ENCODE data around the gene ZFP69.

GRCh38 chr1:40508375-40509341 lies 31.6 kb downstream of the ZFP69 start, which contains the start of gene EXO5:
- no peak for TF ChIP-seq CTCF (IDR thresholded peaks at IDR 0.05)
- no peak for TF ChIP-seq EZH2phosphoT487 (IDR thresholded peaks at IDR 0.05)
- no peak for TF ChIP-seq EZH2 (IDR thresholded peaks at IDR 0.05)
